Skeletal muscle tissue (tissue), 4 donors: ENCODE data around the gene PLEKHA7. TPM values are rescaled to one million over a fixed set of nuclear protein-coding genes. Genes with fewer than 3 reads are reported as not detected.

Experiments used
- H3K27ac ChIP-seq: one replicate; pipeline ENCODE4 v1.7.0; 2013; ENCODE audit warnings: mild to moderate bottlenecking, low read depth, low read length, inconsistent platforms
- H3K27me3 ChIP-seq, 3 donors: one replicate each; pipeline ENCODE4 v1.7.0; 2013; ENCODE audit warnings: low read length in 3 of 3; ENCODE audit not compliant: control insufficient read depth in 3 of 3, insufficient read depth in 3 of 3
- H3K36me3 ChIP-seq, 3 donors: one replicate each; pipeline ENCODE4 v1.7.0; 2013; ENCODE audit warnings: low read length in 3 of 3; ENCODE audit not compliant: control insufficient read depth in 3 of 3, insufficient read depth in 3 of 3
- H3K4me1 ChIP-seq, 3 donors: one replicate each; pipeline ENCODE4 v1.7.0; 2013; ENCODE audit warnings: low read length in 3 of 3, mild to moderate bottlenecking in 3 of 3; ENCODE audit not compliant: control insufficient read depth in 3 of 3, insufficient read depth in 3 of 3
- H3K4me3 ChIP-seq, 3 donors: one replicate each; pipeline ENCODE4 v1.7.0; 2013; ENCODE audit warnings: low read length in 3 of 3
- H3K9ac ChIP-seq, 3 donors: one replicate each; pipeline ENCODE4 v1.7.0; 2013; ENCODE audit warnings: low read length in 3 of 3, mild to moderate bottlenecking in 3 of 3, moderate library complexity in 2 of 3, low read depth in 1 of 3
- H3K9me3 ChIP-seq, 3 donors: one replicate each; pipeline ENCODE4 v1.7.0; 2013; ENCODE audit warnings: low read length in 3 of 3; ENCODE audit not compliant: control insufficient read depth in 3 of 3
- total RNA-seq: library from RNA; depleted of rRNA; stranded (reverse); fragments of >200 nt; gene quantifications from one replicate; pipeline ENCODE4 v1.2.3, GENCODE V29; 2014
- donor health status: Osteomylitis.

Gene PLEKHA7
- total RNA-seq, 1 donor from 2014 or later: 5.2 TPM

DNA sequence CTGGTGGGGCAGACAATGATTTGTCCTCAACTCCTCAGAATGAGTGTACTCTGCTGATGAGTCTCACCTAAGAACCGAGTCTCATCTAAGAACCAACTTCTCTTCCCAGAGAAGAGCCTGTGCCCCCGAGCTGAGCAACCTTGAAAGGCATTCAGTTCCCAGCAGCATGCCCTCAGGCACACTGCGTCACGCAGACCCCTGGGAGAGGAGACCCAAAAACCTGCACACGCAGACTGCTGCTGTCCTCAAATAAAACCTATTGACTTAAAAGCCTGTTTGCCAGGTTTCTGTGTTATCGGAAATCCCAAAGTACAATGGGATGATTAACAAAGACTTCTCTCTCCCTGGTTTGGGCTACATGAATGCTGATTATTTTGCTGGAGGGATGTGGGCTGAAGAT is 154.6 kb downstream of the PLEKHA7 start:
- H3K4me3 ChIP-seq: no peak overlapping the region
- no peaks in the 10 kb centered on the region for H3K27me3 ChIP-seq
- H3K36me3 ChIP-seq: no peaks in the 10 kb centered on the region
- no peak overlapping the region for H3K9ac ChIP-seq
- H3K9me3 ChIP-seq: no peaks in the 10 kb centered on the region
- no peak overlapping the region for H3K27ac ChIP-seq
- peaks cover 15 to 34% (median 26%) of the 10 kb centered on the region in 3 donors for H3K4me1 ChIP-seq

DNA sequence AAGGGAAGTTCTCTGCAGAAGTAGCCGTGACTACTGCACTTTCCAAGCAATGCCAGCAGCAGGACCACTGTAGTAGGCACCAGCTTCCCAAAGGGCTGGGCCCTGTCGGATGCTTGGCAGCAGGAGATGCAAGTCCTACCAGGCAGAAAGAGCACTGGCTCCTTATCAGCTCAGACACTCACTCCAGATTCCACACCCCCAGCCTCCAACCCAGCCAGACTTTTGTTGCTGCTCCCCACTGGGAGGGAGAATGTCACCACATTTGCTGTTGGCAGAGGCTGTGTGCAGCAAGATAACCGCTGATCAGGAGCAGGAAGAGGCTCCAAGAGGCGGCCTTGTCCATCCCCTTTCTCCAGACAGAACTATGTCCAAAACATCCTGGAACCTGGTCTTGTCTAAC is 157.0 kb downstream of the PLEKHA7 start:
- H3K4me3 ChIP-seq: no peak overlapping the region

GRCh38 chr11:16856022-16856471 is 158.2 kb downstream of the PLEKHA7 start:
- H3K4me1 ChIP-seq: peaks cover 6 to 28% (median 20%) of the 10 kb centered on the region in 3 donors
- no peaks in the 10 kb centered on the region for H3K9me3 ChIP-seq
- no peak overlapping the region for H3K27ac ChIP-seq
- H3K4me3 ChIP-seq: no peak overlapping the region
- H3K27me3 ChIP-seq: no peaks in the 10 kb centered on the region
- H3K36me3 ChIP-seq: no peaks in the 10 kb centered on the region
- no peak overlapping the region for H3K9ac ChIP-seq

More for the DNA sequence above, 157.0 kb downstream of the PLEKHA7 start:
- no peaks in the 10 kb centered on the region for H3K36me3 ChIP-seq
- no peak overlapping the region for H3K9ac ChIP-seq
- no peaks in the 10 kb centered on the region for H3K9me3 ChIP-seq
- H3K27me3 ChIP-seq: no peaks in the 10 kb centered on the region
- no peak overlapping the region for H3K27ac ChIP-seq
- H3K4me1 ChIP-seq: peaks cover 6 to 28% (median 20%) of the 10 kb centered on the region in 3 donors

GRCh38 chr11:16854979-16855378 is 159.2 kb downstream of the PLEKHA7 start:
- Histone ChIP-seq H3K27ac (no peak overlapping the region), H3K9me3 (no peaks in the 10 kb centered on the region), H3K4me3 (no peak overlapping the region), H3K36me3 (no peaks in the 10 kb centered on the region), H3K9ac (no peak overlapping the region), H3K27me3 (no peaks in the 10 kb centered on the region), H3K4me1 (peaks cover 6 to 23% (median 20%) of the 10 kb centered on the region in 3 donors)

DNA sequence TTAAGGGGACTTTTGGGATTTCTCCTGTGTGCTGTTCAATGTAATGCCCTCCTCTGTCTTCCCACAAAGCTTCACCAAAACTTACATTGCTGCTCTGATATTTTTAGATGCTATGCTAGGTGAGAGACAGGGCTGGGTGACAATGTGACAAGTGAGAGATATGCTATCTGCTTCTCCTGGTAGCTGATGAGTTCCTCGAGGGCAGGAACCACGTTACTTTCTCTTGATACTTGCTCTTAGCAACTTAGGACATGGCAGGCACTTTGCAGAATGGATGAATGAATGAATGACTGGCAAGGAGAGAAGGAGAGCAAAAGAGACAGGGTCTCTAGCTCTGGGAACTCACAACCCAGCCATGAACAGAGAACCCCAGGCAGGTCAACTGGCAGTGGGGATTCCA is 160.4 kb downstream of the PLEKHA7 start:
- H3K27ac ChIP-seq: no peak overlapping the region
- H3K9me3 ChIP-seq: no peaks in the 10 kb centered on the region
- no peaks in the 10 kb centered on the region for H3K27me3 ChIP-seq
- no peak overlapping the region for H3K4me3 ChIP-seq
- no peak overlapping the region for H3K9ac ChIP-seq
- H3K4me1 ChIP-seq: peaks cover 6 to 23% (median 20%) of the 10 kb centered on the region in 3 donors
- H3K36me3 ChIP-seq: no peaks in the 10 kb centered on the region

GRCh38 chr11:16853266-16853665 is 160.9 kb downstream of the PLEKHA7 start:
- Histone ChIP-seq H3K27ac (no peak overlapping the region), H3K9ac (no peak overlapping the region), H3K36me3 (no peaks in the 10 kb centered on the region), H3K27me3 (no peaks in the 10 kb centered on the region), H3K4me1 (peaks cover 6 to 23% (median 20%) of the 10 kb centered on the region in 3 donors), H3K4me3 (no peak overlapping the region), H3K9me3 (no peaks in the 10 kb centered on the region)

DNA sequence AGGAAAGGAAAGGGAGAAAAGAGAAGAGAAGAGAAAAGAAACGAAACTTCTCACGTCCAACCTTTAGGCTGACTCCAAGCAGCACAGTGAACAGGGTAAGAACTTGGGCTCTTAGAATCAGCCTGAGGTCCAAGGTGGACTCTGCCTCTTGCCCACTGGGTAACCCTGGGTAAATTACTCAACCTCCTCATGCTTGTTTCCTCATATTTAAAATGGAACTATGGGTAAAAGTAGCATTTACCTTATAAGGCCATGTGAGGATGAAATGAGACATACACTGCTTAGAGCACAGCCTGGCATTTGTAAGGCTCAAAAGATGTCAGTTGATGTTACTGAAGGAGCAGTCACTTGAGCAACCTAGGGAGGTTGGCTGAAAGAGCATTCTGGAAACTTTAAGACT is 167.9 kb downstream of the PLEKHA7 start:
- H3K4me3 ChIP-seq: no peak overlapping the region
- H3K27me3 ChIP-seq: no peaks in the 10 kb centered on the region
- no peak overlapping the region for H3K27ac ChIP-seq
- no peaks in the 10 kb centered on the region for H3K9me3 ChIP-seq
- no peak overlapping the region for H3K9ac ChIP-seq
- peaks cover 0 to 2% (median 1%) of the 10 kb centered on the region in 3 donors for H3K36me3 ChIP-seq
- peaks cover 0 to 2% (median 2%) of the 10 kb centered on the region in 3 donors for H3K4me1 ChIP-seq

GRCh38 chr11:16844268-16844771 is 169.9 kb downstream of the PLEKHA7 start:
- H3K27me3 ChIP-seq: no peaks in the 10 kb centered on the region

GRCh38 chr11:16843294-16843693 is 170.9 kb downstream of the PLEKHA7 start:
- Histone ChIP-seq H3K9me3 (no peaks in the 10 kb centered on the region), H3K27me3 (no peaks in the 10 kb centered on the region), H3K27ac (no peak overlapping the region), H3K9ac (no peak overlapping the region), H3K4me1 (peaks cover 0 to 2% (median 2%) of the 10 kb centered on the region in 3 donors), H3K4me3 (no peak overlapping the region), H3K36me3 (peaks cover 0 to 2% (median 2%) of the 10 kb centered on the region in 3 donors)

More at GRCh38 chr11:16844268-16844771, 169.9 kb downstream of the PLEKHA7 start:
- Histone ChIP-seq H3K36me3 (peaks cover 0 to 2% (median 2%) of the 10 kb centered on the region in 3 donors), H3K4me1 (peaks cover 0 to 2% (median 2%) of the 10 kb centered on the region in 3 donors), H3K9me3 (no peaks in the 10 kb centered on the region), H3K4me3 (no peak overlapping the region), H3K27ac (no peak overlapping the region), H3K9ac (no peak overlapping the region)

DNA sequence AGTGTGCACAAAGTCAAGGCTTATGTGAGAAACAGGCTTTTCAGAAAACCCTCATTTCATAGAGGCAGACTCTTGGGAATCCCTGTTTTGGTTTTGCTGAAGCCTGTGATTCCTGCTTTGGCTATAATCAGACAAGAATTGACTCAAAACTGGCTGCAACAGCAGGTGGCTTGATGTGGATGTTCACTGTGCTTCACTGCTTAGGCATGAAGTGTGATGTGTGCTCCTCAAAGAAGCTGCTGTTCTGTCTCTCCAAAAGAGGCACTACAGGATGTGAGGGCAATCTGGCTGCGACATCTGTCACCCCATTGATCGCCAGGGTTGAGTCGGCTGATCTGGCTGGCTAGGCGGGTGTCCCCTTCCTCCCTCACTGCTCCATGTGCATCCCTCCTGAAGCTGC is 172.2 kb downstream of the PLEKHA7 start:
- Histone ChIP-seq H3K9ac (no peak overlapping the region), H3K27me3 (no peaks in the 10 kb centered on the region), H3K4me3 (no peak overlapping the region), H3K4me1 (no peaks in the 10 kb centered on the region), H3K27ac (no peak overlapping the region), H3K36me3 (peaks cover 0 to 2% (median 2%) of the 10 kb centered on the region in 3 donors), H3K9me3 (no peaks in the 10 kb centered on the region)
